GM13976 (cell line): ENCODE results near the gene PPP1R3A.

Experiments used
- DNase-seq: peaks from one replicate; pipeline ENCODE4 v3.0.0; 2012; ENCODE audit warnings: low spot score
- in situ Hi-C: fragments of 300-500 bp; cut with MboI; formaldehyde crosslinking; loops from one replicate; pipeline ENCODE4 v1.12.0; 2022; ENCODE audit warnings: low sequenced_read_pairs, mixed read lengths, inconsistent platforms; ENCODE audit not compliant: unreplicated experiment
- TF ChIP-seq, protein P1 (sequence below): IDR thresholded peaks from 2 replicates; pipeline ENCODE4 v1.5.1; 2012; ENCODE audit warnings: borderline replicate concordance, mild to moderate bottlenecking; ENCODE audit not compliant: insufficient read depth; ENCODE audit errors: extremely low read depth, missing control alignments, control extremely low read depth

PPP1R3A gene

GRCh38 chr7:113915956-113916355, 2.9 kb downstream of the PPP1R3A start:
- TF ChIP-seq, protein P1, sequence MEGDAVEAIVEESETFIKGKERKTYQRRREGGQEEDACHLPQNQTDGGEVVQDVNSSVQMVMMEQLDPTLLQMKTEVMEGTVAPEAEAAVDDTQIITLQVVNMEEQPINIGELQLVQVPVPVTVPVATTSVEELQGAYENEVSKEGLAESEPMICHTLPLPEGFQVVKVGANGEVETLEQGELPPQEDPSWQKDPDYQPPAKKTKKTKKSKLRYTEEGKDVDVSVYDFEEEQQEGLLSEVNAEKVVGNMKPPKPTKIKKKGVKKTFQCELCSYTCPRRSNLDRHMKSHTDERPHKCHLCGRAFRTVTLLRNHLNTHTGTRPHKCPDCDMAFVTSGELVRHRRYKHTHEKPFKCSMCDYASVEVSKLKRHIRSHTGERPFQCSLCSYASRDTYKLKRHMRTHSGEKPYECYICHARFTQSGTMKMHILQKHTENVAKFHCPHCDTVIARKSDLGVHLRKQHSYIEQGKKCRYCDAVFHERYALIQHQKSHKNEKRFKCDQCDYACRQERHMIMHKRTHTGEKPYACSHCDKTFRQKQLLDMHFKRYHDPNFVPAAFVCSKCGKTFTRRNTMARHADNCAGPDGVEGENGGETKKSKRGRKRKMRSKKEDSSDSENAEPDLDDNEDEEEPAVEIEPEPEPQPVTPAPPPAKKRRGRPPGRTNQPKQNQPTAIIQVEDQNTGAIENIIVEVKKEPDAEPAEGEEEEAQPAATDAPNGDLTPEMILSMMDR = no peak
- in situ Hi-C loops = no loop called here

GRCh38 chr7:113912876-113913275, 5.9 kb downstream of the PPP1R3A start:
- in situ Hi-C loops = no loop called here
- TF ChIP-seq, protein P1 = no peak
- DNase-seq = no peak

More at GRCh38 chr7:113915956-113916355, 2.9 kb downstream of the PPP1R3A start:
- DNase-seq = no peak

GRCh38 chr7:113907617-113908016, 11.2 kb downstream of the PPP1R3A start:
- no peak for DNase-seq
- TF ChIP-seq, protein P1 = no peak
- in situ Hi-C loops = no loop called here

GRCh38 chr7:113904521-113904920, 14.3 kb downstream of the PPP1R3A start:
- TF ChIP-seq, protein P1 = no peak
- in situ Hi-C loops = no loop called here
- DNase-seq = no peak

DNA sequence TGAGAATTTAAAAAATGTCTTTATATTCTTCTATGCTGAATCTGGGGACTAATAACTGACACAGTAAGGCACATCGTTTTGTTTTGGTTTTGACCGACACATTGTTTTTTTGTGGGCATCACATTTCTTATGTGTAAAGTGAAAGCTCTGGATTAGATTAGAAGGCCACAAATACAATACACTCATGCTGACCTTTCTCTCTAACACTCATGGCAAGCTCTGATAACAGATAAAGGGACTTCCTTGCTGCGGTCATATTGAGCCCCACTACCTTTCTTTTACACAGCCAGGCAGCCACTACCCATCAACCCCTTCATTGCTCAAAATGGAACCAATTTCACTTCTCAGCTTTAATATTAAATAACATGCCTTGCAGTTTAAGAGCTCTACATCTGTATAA, 26.0 kb downstream of the PPP1R3A start:
- TF ChIP-seq, protein P1 = no peak
- no peak for DNase-seq
- in situ Hi-C loops = no loop called here

- TF ChIP-seq, protein P1 = no peak
- in situ Hi-C loops = no loop called here
- no peak for DNase-seq
These were observed 27.0 kb downstream of the PPP1R3A start for GRCh38 chr7:113891828-113892227.

- TF ChIP-seq, protein P1 = no peak
- in situ Hi-C loops = no loop called here
- DNase-seq = no peak
These were observed 27.8 kb downstream of the PPP1R3A start for GRCh38 chr7:113891031-113891350.
